Endothelial cell of umbilical vein (primary cell): ENCODE measurements around the gene PRAC2. TPM values are rescaled to one million over a fixed set of nuclear protein-coding genes. Genes with fewer than 3 reads are reported as not detected.

Experiments
- BruUV-seq: library from RNA; stranded (reverse); fragments of 400-500 nt; replicated peaks from 2 replicates; lab custom pipeline; 2021; lab: Mats Ljungman, UMichigan
- CTCF ChIA-PET: fragments of 300-600, 350-600 bp; sonication (Branson Sonifier 250); formaldehyde crosslinking; loops from one replicate; lab custom pipeline; 2021; ENCODE audit warnings: antibody characterized with exemption, inconsistent platforms; lab: Charles Lee
- POLR2A ChIA-PET: fragments of 300-600, 350-600 bp; sonication (Branson Sonifier 250); formaldehyde crosslinking; loops from one replicate; lab custom pipeline; 2021; ENCODE audit warnings: antibody characterized with exemption, inconsistent platforms; lab: Charles Lee
- DNase-seq: peaks from one replicate; pipeline ENCODE4 v3.0.0-alpha.2; 2011; ENCODE audit warnings: low read depth, low spot score
- FAIRE-seq: peaks from 2 replicates; lab custom pipeline; 2011; peaks lifted over from hg19 to GRCh38; lab: Jason Lieb, UNC
- H2AFZ ChIP-seq: 2 replicates; pipeline ENCODE4 v1.6.0; 2012; ENCODE audit warnings: low read depth, low read length, control low read depth, inconsistent platforms
- H3K27ac ChIP-seq: 2 replicates; pipeline ENCODE4 v1.5.1; 2011; ENCODE audit warnings: low read depth, mild to moderate bottlenecking, control low read depth, low read length, moderate library complexity; ENCODE audit not compliant: insufficient read depth
- H3K27me3 ChIP-seq, 2 experiments: 2 replicates each; pipeline versions ENCODE4 v1.6.0 to v1.6.1; 2011; ENCODE audit warnings: low read length in 2 of 2, mixed read lengths in 1 of 2; ENCODE audit not compliant: control insufficient read depth in 2 of 2, insufficient read depth in 2 of 2
- H3K36me3 ChIP-seq, 2 experiments: 2 replicates in 1 of 2; 3 replicates in 1 of 2; pipeline ENCODE4 v1.5.1; 2011; ENCODE audit warnings: low read length in 2 of 2, mild to moderate bottlenecking in 1 of 2, moderate library complexity in 1 of 2; ENCODE audit not compliant: control insufficient read depth in 2 of 2, insufficient read depth in 2 of 2; ENCODE audit errors: extremely low read depth in 1 of 2
- H3K4me1 ChIP-seq: 3 replicates; pipeline ENCODE4 v1.5.1; 2011; ENCODE audit warnings: mild to moderate bottlenecking, low read length; ENCODE audit not compliant: control insufficient read depth, insufficient read depth; ENCODE audit errors: extremely low read depth
- H3K4me2 ChIP-seq: 2 replicates; pipeline ENCODE4 v1.6.1; 2011; ENCODE audit warnings: low read length, control low read depth, mixed read lengths; ENCODE audit not compliant: insufficient read depth
- H3K4me3 ChIP-seq, 3 experiments: fragments of 200-600 bp in 1 of 3; sonication (generic), shearing (Covaris generic) in 1 of 3; replicated peaks in 1 of 3; 2 replicates each; pipeline ENCODE4 v1.5.1; 2011 to 2016; ENCODE audit warnings: control low read depth in 3 of 3, low read length in 3 of 3, mild to moderate bottlenecking in 2 of 3, inconsistent platforms in 1 of 3, low read depth in 1 of 3, moderate library complexity in 1 of 3; ENCODE audit not compliant: insufficient read depth in 1 of 3
- H3K79me2 ChIP-seq: 2 replicates; pipeline ENCODE4 v1.6.0; 2012; ENCODE audit warnings: low read length, inconsistent platforms; ENCODE audit not compliant: control insufficient read depth, insufficient read depth
- H3K9ac ChIP-seq: replicated peaks from 2 replicates; pipeline ENCODE3; 2011; ENCODE audit warnings: low read length, control low read depth; ENCODE audit not compliant: insufficient read depth; ENCODE audit errors: extremely low read depth
- H3K9me1 ChIP-seq: replicated peaks from 3 replicates; pipeline ENCODE4 v1.6.0; 2011; ENCODE audit warnings: mild to moderate bottlenecking, low read length; ENCODE audit not compliant: control insufficient read depth, insufficient read depth; ENCODE audit errors: extremely low read depth
- H3K9me3 ChIP-seq: replicated peaks from 2 replicates; pipeline ENCODE4 v1.5.1; 2012; ENCODE audit warnings: low read length, inconsistent platforms; ENCODE audit not compliant: control insufficient read depth, insufficient read depth
- H4K20me1 ChIP-seq: replicated peaks from 2 replicates; pipeline ENCODE3; 2011; ENCODE audit warnings: mild to moderate bottlenecking, low read length; ENCODE audit not compliant: control insufficient read depth, insufficient read depth; ENCODE audit errors: extremely low read depth
- CTCF ChIP-seq, 2 donors: IDR thresholded peaks; 1 replicate in 1 of 2; 2 replicates in 1 of 2; pipeline ENCODE4 v1.5.1; 2011; ENCODE audit warnings: low read length in 2 of 2, mild to moderate bottlenecking in 2 of 2, moderate library complexity in 2 of 2, control low read depth in 1 of 2, inconsistent platforms in 1 of 2, low read depth in 1 of 2; ENCODE audit not compliant: insufficient read depth in 1 of 2; ENCODE audit errors: extremely low read depth in 1 of 2
- EZH2 ChIP-seq: IDR thresholded peaks from 2 replicates; pipeline ENCODE4 v1.6.1; 2012; ENCODE audit warnings: borderline replicate concordance, low read depth, mild to moderate bottlenecking, moderate library complexity, low read length, inconsistent platforms; ENCODE audit not compliant: severe bottlenecking
- FOS ChIP-seq: IDR thresholded peaks from 2 replicates; pipeline ENCODE4 v1.6.1; 2011; ENCODE audit warnings: mild to moderate bottlenecking, low read length, moderate library complexity, borderline replicate concordance; ENCODE audit not compliant: insufficient read depth
- JUN ChIP-seq: IDR thresholded peaks from 2 replicates; pipeline ENCODE4 v1.6.1; 2011; ENCODE audit warnings: borderline replicate concordance, low read depth; ENCODE audit not compliant: insufficient read length, insufficient read depth
- MAX ChIP-seq: IDR thresholded peaks from 2 replicates; pipeline ENCODE4 v1.6.1; 2011; ENCODE audit not compliant: insufficient read depth, insufficient read length
- POLR2A ChIP-seq: IDR thresholded peaks from 2 replicates; pipeline ENCODE4 v1.6.1; 2012; ENCODE audit warnings: low read depth, mild to moderate bottlenecking, control low read depth, low read length
- POLR2AphosphoS5 ChIP-seq: IDR thresholded peaks from 2 replicates; pipeline ENCODE4 v1.6.1; 2012; ENCODE audit warnings: low read depth, mild to moderate bottlenecking, control low read depth, low read length, moderate library complexity; ENCODE audit not compliant: insufficient read depth
- dilution Hi-C: fragments of 300-500 bp; cut with MboI; formaldehyde crosslinking; loops from one replicate; pipeline ENCODE4 v1.15.0; 2019; ENCODE audit warnings: low sequenced_read_pairs; ENCODE audit not compliant: extremely low pct_ligation_motif_present
- intact Hi-C: fragments of 100-400 bp; cut with micrococcal nuclease; formaldehyde crosslinking; loops from one replicate; pipeline ENCODE4 v1.10.0; 2022
- polyA plus RNA-seq, 4 experiments: library from polyadenylated mRNA; depleted of rRNA in 3 of 4; stranded (reverse) in 3 of 4; unstranded in 1 of 4; fragments of >200 nt; gene quantifications; 2 replicates each; pipeline versions ENCODE4 v1.2.1 to v1.2.3, GENCODE V29; 2011 to 2012; ENCODE audit warnings: missing spikeins in 1 of 4
- total RNA-seq: library from RNA; stranded (reverse); gene quantifications from 2 replicates; pipeline ENCODE4 v1.2.3, GENCODE V29; 2021

Gene PRAC2
- total and polyA plus RNA-seq, 2 donors (not counting 3 experiments of a cell fraction or from before 2014, with no cell fraction given) = not detected

- BruUV-seq = no TSS peak
- no peak for TF ChIP-seq FOS
- no peak for TF ChIP-seq EZH2
- TF ChIP-seq POLR2A = no peak
- no peak for TF ChIP-seq CTCF (IDR thresholded peaks at IDR 0.05; ENCODE audit: extremely low read depth in 1 of 2, insufficient read depth in 1 of 2, low read depth in 1 of 2, low read length in 2 of 2)
- TF ChIP-seq POLR2AphosphoS5 = no peak
- no peak for TF ChIP-seq JUN
- TF ChIP-seq MAX = no peak
- dilution Hi-C loops = no loop called here
- no peak overlapping the region for H3K4me3 ChIP-seq
- peaks cover 3 to 16% of the 10 kb centered on the region in 2 experiments for H3K27me3 ChIP-seq
- no peak overlapping the region for H2AFZ ChIP-seq
- no peak overlapping the region for H3K9ac ChIP-seq
- CTCF ChIA-PET = interaction anchor here (1.6 kb wide), 1 partner anchor 14 kb away, joined by 4 read pairs; no protein-coding TSS in a partner anchor
- DNase-seq = no peak
- H3K4me1 ChIP-seq = no peaks in the 10 kb centered on the region
- no peak overlapping the region for H3K27ac ChIP-seq
- no peaks in the 10 kb centered on the region for H3K9me3 ChIP-seq
- no peaks in the 10 kb centered on the region for H4K20me1 ChIP-seq
- intact Hi-C loops = no loop called here
- no peak overlapping the region for H3K4me2 ChIP-seq
- H3K9me1 ChIP-seq = no peaks in the 10 kb centered on the region
- no peaks in the 10 kb centered on the region for H3K79me2 ChIP-seq
- POLR2A ChIA-PET = no interaction called here
- no peaks in the 10 kb centered on the region for H3K36me3 ChIP-seq
- no peak for FAIRE-seq
These were observed 30.9 kb upstream of the PRAC2 start for GRCh38 chr17:48692049-48692448.
